Colonic mucosa (tissue), 4 donors: Measurements from ENCODE around the gene CPM. TPM values are rescaled to one million over a fixed set of nuclear protein-coding genes. Genes with fewer than 3 reads are reported as not detected.

Source experiments
- DNase-seq: peaks from one replicate; pipeline ENCODE4 v3.0.0-alpha.2; 2020
- H3K27ac ChIP-seq: fragments of 200-600 bp; one replicate; pipeline ENCODE4 v1.8.0; 2021
- H3K27me3 ChIP-seq: fragments of 200-600 bp; one replicate; pipeline ENCODE4 v1.8.0; 2021
- H3K36me3 ChIP-seq: fragments of 200-600 bp; one replicate; pipeline ENCODE4 v1.8.0; 2021
- H3K4me1 ChIP-seq: fragments of 200-600 bp; one replicate; pipeline ENCODE4 v1.8.0; 2021; ENCODE audit warnings: mild to moderate bottlenecking
- H3K4me3 ChIP-seq: fragments of 200-600 bp; one replicate; pipeline ENCODE4 v1.8.0; 2021
- H3K9ac ChIP-seq, 2 donors: one replicate each; pipeline ENCODE4 v1.7.0; 2013; ENCODE audit warnings: control low read depth in 2 of 2, low read depth in 2 of 2, low read length in 2 of 2
- H3K9me3 ChIP-seq: fragments of 200-600 bp; one replicate; pipeline ENCODE4 v1.8.0; 2021
- intact Hi-C: fragments of 100-400 bp; cut with DNase I; formaldehyde crosslinking; loops from one replicate; pipeline ENCODE4 v1.14.1; 2022
- total RNA-seq, 2 donors: library from RNA; stranded (reverse); fragmentation: NEBNext Ultra II Directional in 1 of 2; extraction: Animal tissue kit (Norgen Biotek cat#: 25700) in 1 of 2; gene quantifications; one replicate each; pipeline ENCODE4 v1.2.1, GENCODE V29; 2021
- TF ChIP-seq, protein P1 (sequence below): fragments of 200-600 bp; IDR thresholded peaks from one replicate; pipeline ENCODE4 v1.8.0; 2022; ENCODE audit warnings: antibody characterized with exemption, mild to moderate bottlenecking
- donor health status: healthy.
- donor health status: DM: no; HTN: no; CAD: no.
- donor health status: DM: no; HTN: no; CAD: no.

CPM gene
- total RNA-seq, 2 donors from 2014 or later: 30.0 to 40.3 TPM

- no peaks in the 10 kb centered on the region for H3K36me3 ChIP-seq
- TF ChIP-seq, protein P1, sequence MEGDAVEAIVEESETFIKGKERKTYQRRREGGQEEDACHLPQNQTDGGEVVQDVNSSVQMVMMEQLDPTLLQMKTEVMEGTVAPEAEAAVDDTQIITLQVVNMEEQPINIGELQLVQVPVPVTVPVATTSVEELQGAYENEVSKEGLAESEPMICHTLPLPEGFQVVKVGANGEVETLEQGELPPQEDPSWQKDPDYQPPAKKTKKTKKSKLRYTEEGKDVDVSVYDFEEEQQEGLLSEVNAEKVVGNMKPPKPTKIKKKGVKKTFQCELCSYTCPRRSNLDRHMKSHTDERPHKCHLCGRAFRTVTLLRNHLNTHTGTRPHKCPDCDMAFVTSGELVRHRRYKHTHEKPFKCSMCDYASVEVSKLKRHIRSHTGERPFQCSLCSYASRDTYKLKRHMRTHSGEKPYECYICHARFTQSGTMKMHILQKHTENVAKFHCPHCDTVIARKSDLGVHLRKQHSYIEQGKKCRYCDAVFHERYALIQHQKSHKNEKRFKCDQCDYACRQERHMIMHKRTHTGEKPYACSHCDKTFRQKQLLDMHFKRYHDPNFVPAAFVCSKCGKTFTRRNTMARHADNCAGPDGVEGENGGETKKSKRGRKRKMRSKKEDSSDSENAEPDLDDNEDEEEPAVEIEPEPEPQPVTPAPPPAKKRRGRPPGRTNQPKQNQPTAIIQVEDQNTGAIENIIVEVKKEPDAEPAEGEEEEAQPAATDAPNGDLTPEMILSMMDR: no peak
- DNase-seq: no peak
- no peak overlapping the region for H3K27ac ChIP-seq
- no peaks in the 10 kb centered on the region for H3K27me3 ChIP-seq
- no peak overlapping the region for H3K9ac ChIP-seq
- no peak overlapping the region for H3K4me3 ChIP-seq
- no peaks in the 10 kb centered on the region for H3K4me1 ChIP-seq
- no peaks in the 10 kb centered on the region for H3K9me3 ChIP-seq
- intact Hi-C loops: no loop called here
Observed at GRCh38 chr12:68977335-68977734, 44.4 kb upstream of the CPM start.

GRCh38 chr12:68976395-68976841, 43.4 kb upstream of the CPM start:
- intact Hi-C loops: no loop called here
- H3K9ac ChIP-seq: no peak overlapping the region
- no peaks in the 10 kb centered on the region for H3K9me3 ChIP-seq
- no peaks in the 10 kb centered on the region for H3K4me1 ChIP-seq
- TF ChIP-seq, protein P1: no peak
- no peaks in the 10 kb centered on the region for H3K36me3 ChIP-seq
- H3K27me3 ChIP-seq: no peaks in the 10 kb centered on the region
- H3K27ac ChIP-seq: no peak overlapping the region
- DNase-seq: no peak
- no peak overlapping the region for H3K4me3 ChIP-seq

- H3K27me3 ChIP-seq: no peaks in the 10 kb centered on the region
- DNase-seq: no peak
- intact Hi-C loops: no loop called here
- H3K27ac ChIP-seq: no peak overlapping the region
- TF ChIP-seq, protein P1: no peak
- H3K36me3 ChIP-seq: no peaks in the 10 kb centered on the region
- no peak overlapping the region for H3K9ac ChIP-seq
- no peak overlapping the region for H3K4me3 ChIP-seq
- no peaks in the 10 kb centered on the region for H3K4me1 ChIP-seq
- no peaks in the 10 kb centered on the region for H3K9me3 ChIP-seq
Observed at GRCh38 chr12:68975811-68976210, 42.8 kb upstream of the CPM start.

GRCh38 chr12:68972595-68972994, 39.6 kb upstream of the CPM start:
- no peak overlapping the region for H3K9ac ChIP-seq
- no peak for DNase-seq
- intact Hi-C loops: no loop called here

DNA sequence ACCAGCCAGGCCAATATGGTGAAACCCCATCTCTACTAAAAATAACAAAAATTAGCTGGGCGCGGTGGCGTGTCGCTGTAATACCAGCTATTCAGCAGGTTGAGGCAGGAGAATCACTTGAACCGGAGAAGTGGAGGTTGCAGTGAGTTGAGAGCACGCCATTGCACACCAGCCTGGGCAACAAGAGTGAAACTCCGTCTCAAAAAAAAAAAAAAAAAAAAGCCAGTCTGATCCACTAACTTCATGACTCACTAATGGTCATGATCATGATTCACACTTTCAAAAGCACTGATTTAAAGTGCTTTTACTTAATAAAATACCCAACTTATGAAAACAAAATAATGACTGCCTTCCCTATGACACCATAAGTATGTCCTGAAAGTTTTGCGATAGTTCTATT, 38.4 kb upstream of the CPM start:
- no peaks in the 10 kb centered on the region for H3K27me3 ChIP-seq
- intact Hi-C loops: no loop called here
- no peaks in the 10 kb centered on the region for H3K4me1 ChIP-seq
- H3K4me3 ChIP-seq: no peak overlapping the region
- H3K36me3 ChIP-seq: no peaks in the 10 kb centered on the region
- TF ChIP-seq, protein P1: no peak
- no peak overlapping the region for H3K9ac ChIP-seq
- H3K27ac ChIP-seq: no peak overlapping the region
- no peaks in the 10 kb centered on the region for H3K9me3 ChIP-seq
- no peak for DNase-seq

More at GRCh38 chr12:68972595-68972994, 39.6 kb upstream of the CPM start:
- Histone ChIP-seq H3K27me3 (no peaks in the 10 kb centered on the region), H3K36me3 (no peaks in the 10 kb centered on the region), H3K4me3 (no peak overlapping the region), H3K4me1 (no peaks in the 10 kb centered on the region), H3K9me3 (no peaks in the 10 kb centered on the region), H3K27ac (no peak overlapping the region)
- TF ChIP-seq, protein P1: no peak
